Endothelial cell of umbilical vein (primary cell): ENCODE data around the gene ECEL1. TPM values are rescaled to one million over a fixed set of nuclear protein-coding genes. Genes with fewer than 3 reads are reported as not detected.

Source experiments
- BruUV-seq: library from RNA; stranded (reverse); fragments of 400-500 nt; replicated peaks from 2 replicates; lab custom pipeline; 2021; lab: Mats Ljungman, UMichigan
- CTCF ChIA-PET: fragments of 300-600, 350-600 bp; sonication (Branson Sonifier 250); formaldehyde crosslinking; loops from one replicate; lab custom pipeline; 2021; ENCODE audit warnings: antibody characterized with exemption, inconsistent platforms; lab: Charles Lee
- POLR2A ChIA-PET: fragments of 300-600, 350-600 bp; sonication (Branson Sonifier 250); formaldehyde crosslinking; loops from one replicate; lab custom pipeline; 2021; ENCODE audit warnings: antibody characterized with exemption, inconsistent platforms; lab: Charles Lee
- DNase-seq: peaks from one replicate; pipeline ENCODE4 v3.0.0-alpha.2; 2011; ENCODE audit warnings: low read depth, low spot score
- FAIRE-seq: peaks from 2 replicates; lab custom pipeline; 2011; peaks lifted over from hg19 to GRCh38; lab: Jason Lieb, UNC
- H2AFZ ChIP-seq: 2 replicates; pipeline ENCODE4 v1.6.0; 2012; ENCODE audit warnings: low read depth, low read length, control low read depth, inconsistent platforms
- H3K27ac ChIP-seq: 2 replicates; pipeline ENCODE4 v1.5.1; 2011; ENCODE audit warnings: low read depth, mild to moderate bottlenecking, control low read depth, low read length, moderate library complexity; ENCODE audit not compliant: insufficient read depth
- H3K27me3 ChIP-seq, 2 experiments: 2 replicates each; pipeline versions ENCODE4 v1.6.0 to v1.6.1; 2011; ENCODE audit warnings: low read length in 2 of 2, mixed read lengths in 1 of 2; ENCODE audit not compliant: control insufficient read depth in 2 of 2, insufficient read depth in 2 of 2
- H3K36me3 ChIP-seq, 2 experiments: 2 replicates in 1 of 2; 3 replicates in 1 of 2; pipeline ENCODE4 v1.5.1; 2011; ENCODE audit warnings: low read length in 2 of 2, mild to moderate bottlenecking in 1 of 2, moderate library complexity in 1 of 2; ENCODE audit not compliant: control insufficient read depth in 2 of 2, insufficient read depth in 2 of 2; ENCODE audit errors: extremely low read depth in 1 of 2
- H3K4me1 ChIP-seq: 3 replicates; pipeline ENCODE4 v1.5.1; 2011; ENCODE audit warnings: mild to moderate bottlenecking, low read length; ENCODE audit not compliant: control insufficient read depth, insufficient read depth; ENCODE audit errors: extremely low read depth
- H3K4me2 ChIP-seq: 2 replicates; pipeline ENCODE4 v1.6.1; 2011; ENCODE audit warnings: low read length, control low read depth, mixed read lengths; ENCODE audit not compliant: insufficient read depth
- H3K4me3 ChIP-seq, 3 experiments: fragments of 200-600 bp in 1 of 3; sonication (generic), shearing (Covaris generic) in 1 of 3; replicated peaks in 1 of 3; 2 replicates each; pipeline ENCODE4 v1.5.1; 2011 to 2016; ENCODE audit warnings: control low read depth in 3 of 3, low read length in 3 of 3, mild to moderate bottlenecking in 2 of 3, inconsistent platforms in 1 of 3, low read depth in 1 of 3, moderate library complexity in 1 of 3; ENCODE audit not compliant: insufficient read depth in 1 of 3
- H3K79me2 ChIP-seq: 2 replicates; pipeline ENCODE4 v1.6.0; 2012; ENCODE audit warnings: low read length, inconsistent platforms; ENCODE audit not compliant: control insufficient read depth, insufficient read depth
- H3K9ac ChIP-seq: replicated peaks from 2 replicates; pipeline ENCODE3; 2011; ENCODE audit warnings: low read length, control low read depth; ENCODE audit not compliant: insufficient read depth; ENCODE audit errors: extremely low read depth
- H3K9me1 ChIP-seq: replicated peaks from 3 replicates; pipeline ENCODE4 v1.6.0; 2011; ENCODE audit warnings: mild to moderate bottlenecking, low read length; ENCODE audit not compliant: control insufficient read depth, insufficient read depth; ENCODE audit errors: extremely low read depth
- H3K9me3 ChIP-seq: replicated peaks from 2 replicates; pipeline ENCODE4 v1.5.1; 2012; ENCODE audit warnings: low read length, inconsistent platforms; ENCODE audit not compliant: control insufficient read depth, insufficient read depth
- H4K20me1 ChIP-seq: replicated peaks from 2 replicates; pipeline ENCODE3; 2011; ENCODE audit warnings: mild to moderate bottlenecking, low read length; ENCODE audit not compliant: control insufficient read depth, insufficient read depth; ENCODE audit errors: extremely low read depth
- CTCF ChIP-seq, 2 donors: IDR thresholded peaks; 1 replicate in 1 of 2; 2 replicates in 1 of 2; pipeline ENCODE4 v1.5.1; 2011; ENCODE audit warnings: low read length in 2 of 2, mild to moderate bottlenecking in 2 of 2, moderate library complexity in 2 of 2, control low read depth in 1 of 2, inconsistent platforms in 1 of 2, low read depth in 1 of 2; ENCODE audit not compliant: insufficient read depth in 1 of 2; ENCODE audit errors: extremely low read depth in 1 of 2
- EZH2 ChIP-seq: IDR thresholded peaks from 2 replicates; pipeline ENCODE4 v1.6.1; 2012; ENCODE audit warnings: borderline replicate concordance, low read depth, mild to moderate bottlenecking, moderate library complexity, low read length, inconsistent platforms; ENCODE audit not compliant: severe bottlenecking
- FOS ChIP-seq: IDR thresholded peaks from 2 replicates; pipeline ENCODE4 v1.6.1; 2011; ENCODE audit warnings: mild to moderate bottlenecking, low read length, moderate library complexity, borderline replicate concordance; ENCODE audit not compliant: insufficient read depth
- GATA2 ChIP-seq: IDR thresholded peaks from 2 replicates; pipeline ENCODE4 v1.7.0; 2011; ENCODE audit warnings: low read depth, mild to moderate bottlenecking, moderate library complexity, mixed read lengths, low read length; ENCODE audit not compliant: insufficient read length, insufficient read depth
- JUN ChIP-seq: IDR thresholded peaks from 2 replicates; pipeline ENCODE4 v1.6.1; 2011; ENCODE audit warnings: borderline replicate concordance, low read depth; ENCODE audit not compliant: insufficient read length, insufficient read depth
- MAX ChIP-seq: IDR thresholded peaks from 2 replicates; pipeline ENCODE4 v1.6.1; 2011; ENCODE audit not compliant: insufficient read depth, insufficient read length
- MYC ChIP-seq: IDR thresholded peaks from one replicate; pipeline ENCODE4 v1.6.1; 2011; ENCODE audit warnings: mild to moderate bottlenecking, low read depth, low read length
- POLR2A ChIP-seq: IDR thresholded peaks from 2 replicates; pipeline ENCODE4 v1.6.1; 2012; ENCODE audit warnings: low read depth, mild to moderate bottlenecking, control low read depth, low read length
- POLR2AphosphoS5 ChIP-seq: IDR thresholded peaks from 2 replicates; pipeline ENCODE4 v1.6.1; 2012; ENCODE audit warnings: low read depth, mild to moderate bottlenecking, control low read depth, low read length, moderate library complexity; ENCODE audit not compliant: insufficient read depth
- dilution Hi-C: fragments of 300-500 bp; cut with MboI; formaldehyde crosslinking; loops from one replicate; pipeline ENCODE4 v1.15.0; 2019; ENCODE audit warnings: low sequenced_read_pairs; ENCODE audit not compliant: extremely low pct_ligation_motif_present
- intact Hi-C: fragments of 100-400 bp; cut with micrococcal nuclease; formaldehyde crosslinking; loops from one replicate; pipeline ENCODE4 v1.10.0; 2022
- polyA plus RNA-seq, 4 experiments: library from polyadenylated mRNA; depleted of rRNA in 3 of 4; stranded (reverse) in 3 of 4; unstranded in 1 of 4; fragments of >200 nt; gene quantifications; 2 replicates each; pipeline versions ENCODE4 v1.2.1 to v1.2.3, GENCODE V29; 2011 to 2012; ENCODE audit warnings: missing spikeins in 1 of 4
- total RNA-seq: library from RNA; stranded (reverse); gene quantifications from 2 replicates; pipeline ENCODE4 v1.2.3, GENCODE V29; 2021

ECEL1 gene
- total and polyA plus RNA-seq, 2 donors (not counting 3 experiments of a cell fraction or from before 2014, with no cell fraction given), result not detected

- BruUV-seq, result no TSS peak
- H2AFZ ChIP-seq, result no peak overlapping the region
- no peak overlapping the region for H3K4me2 ChIP-seq
- no peak overlapping the region for H3K27ac ChIP-seq
- H4K20me1 ChIP-seq, result no peaks in the 10 kb centered on the region
- ChIA-PET CTCF (no interaction called here), POLR2A (no interaction called here)
- DNase-seq, result no peak
- no peaks in the 10 kb centered on the region for H3K79me2 ChIP-seq
- no peak overlapping the region for H3K4me3 ChIP-seq
- intact Hi-C loops, result no loop called here
- peaks cover 19 to 27% of the 10 kb centered on the region in 2 experiments for H3K27me3 ChIP-seq
- H3K9ac ChIP-seq, result no peak overlapping the region
- no peak for FAIRE-seq
- no peaks in the 10 kb centered on the region for H3K9me1 ChIP-seq
- H3K36me3 ChIP-seq, result no peaks in the 10 kb centered on the region
- dilution Hi-C loops, result no loop called here
- TF ChIP-seq CTCF (IDR thresholded peaks at IDR 0.05; ENCODE audit: extremely low read depth in 1 of 2, insufficient read depth in 1 of 2, low read depth in 1 of 2, low read length in 2 of 2), result no peak
- TF ChIP-seq EZH2, result no peak
- no peaks in the 10 kb centered on the region for H3K4me1 ChIP-seq
- no peaks in the 10 kb centered on the region for H3K9me3 ChIP-seq
Measured at GRCh38 chr2:232491139-232491780, 3.6 kb upstream of the ECEL1 start.

DNA sequence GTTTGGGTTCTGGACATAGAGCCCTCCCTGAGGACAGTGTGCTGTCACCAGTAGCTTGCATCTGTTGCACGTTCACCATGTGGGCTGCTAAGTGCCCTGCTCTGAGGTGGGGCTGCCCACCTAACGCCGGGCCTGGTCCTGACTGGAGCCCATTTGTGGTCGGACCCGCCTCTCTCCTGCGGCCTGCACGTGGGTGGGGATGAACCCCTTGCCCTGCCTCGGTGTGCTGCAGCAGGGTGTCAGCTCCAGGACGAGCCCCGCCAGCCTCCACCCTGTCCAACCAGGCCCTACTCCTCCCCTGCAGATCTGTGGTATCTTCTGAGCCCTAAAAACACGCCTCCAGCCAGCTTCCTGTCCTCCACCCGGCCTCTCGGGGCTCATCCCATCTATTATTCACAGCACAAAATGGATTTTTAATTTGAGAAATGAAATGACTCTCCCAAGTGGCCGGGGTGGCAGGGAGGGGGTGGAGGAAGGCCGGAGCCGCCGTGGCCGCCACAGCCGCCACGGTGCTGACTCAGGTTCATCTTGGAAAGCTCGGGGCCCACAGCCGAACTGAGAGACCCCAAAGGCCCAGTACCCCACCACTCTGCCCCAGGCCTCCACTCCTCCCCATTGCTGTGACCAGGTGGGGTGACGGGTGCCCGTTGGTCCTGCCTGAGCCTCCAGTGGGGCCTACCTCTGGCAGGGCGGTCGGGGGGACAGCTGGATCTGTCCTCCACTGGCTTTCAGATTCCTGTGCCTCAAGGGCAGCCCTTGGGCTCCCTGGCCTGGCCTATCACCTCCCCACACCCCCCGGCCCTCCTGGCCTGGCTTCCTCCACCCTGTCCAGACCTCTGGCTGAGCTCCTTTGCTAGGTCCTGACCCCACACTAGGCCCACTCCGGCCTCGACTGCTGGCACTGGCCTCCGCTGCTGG, 2.8 kb upstream of the ECEL1 start:
- CTCF ChIA-PET, result interaction anchor here (1.2 kb wide), 1 partner anchor 65 kb away, joined by 4 read pairs; no protein-coding TSS in a partner anchor
- dilution Hi-C loops, result no loop called here

More for the DNA sequence above, 2.8 kb upstream of the ECEL1 start:
- FAIRE-seq (no peak), DNase-seq (no peak)
- no peaks in the 10 kb centered on the region for H3K79me2 ChIP-seq
- POLR2A ChIA-PET, result no interaction called here
- peaks cover 23 to 35% of the 10 kb centered on the region in 2 experiments for H3K27me3 ChIP-seq
- H3K9me1 ChIP-seq, result no peaks in the 10 kb centered on the region
- H2AFZ ChIP-seq, result no peak overlapping the region
- no peaks in the 10 kb centered on the region for H3K9me3 ChIP-seq
- TF ChIP-seq MAX, result no peak
- TF ChIP-seq POLR2AphosphoS5, result no peak
- TF ChIP-seq CTCF (IDR thresholded peaks at IDR 0.05; ENCODE audit: extremely low read depth in 1 of 2, insufficient read depth in 1 of 2, low read depth in 1 of 2, low read length in 2 of 2), result no peak
- TF ChIP-seq EZH2, result no peak
- TF ChIP-seq JUN, result no peak
- TF ChIP-seq POLR2A, result no peak
- no peak for TF ChIP-seq MYC
- no peak for TF ChIP-seq GATA2
- TF ChIP-seq FOS, result no peak
- H4K20me1 ChIP-seq, result no peaks in the 10 kb centered on the region
- intact Hi-C loops, result no loop called here
- no peaks in the 10 kb centered on the region for H3K36me3 ChIP-seq
- no peaks in the 10 kb centered on the region for H3K4me1 ChIP-seq
- no peak overlapping the region for H3K27ac ChIP-seq
- no peak overlapping the region for H3K9ac ChIP-seq
- no peak overlapping the region for H3K4me3 ChIP-seq
- BruUV-seq, result no TSS peak
- H3K4me2 ChIP-seq, result no peak overlapping the region
